ENCODE data around the gene GPS2.

GPS2 gene

DNA sequence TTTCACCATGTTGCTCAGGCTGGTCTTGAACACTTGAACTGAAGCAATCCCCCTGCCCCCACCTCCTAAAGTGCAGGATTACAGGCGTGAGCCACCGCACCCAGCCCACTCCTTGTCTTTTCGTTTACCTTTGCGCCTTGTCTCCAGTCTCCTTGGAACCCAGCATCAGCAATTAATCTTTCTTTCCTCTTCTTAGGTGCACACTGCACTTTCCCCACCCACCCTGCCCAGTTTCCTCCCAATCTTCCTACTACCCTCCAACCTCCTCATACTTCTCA lies 51.4 kb downstream of the GPS2 start:
- Histone ChIP-seq H3K4me2 (ENCODE audit: low read length) (no peak overlapping the region), H3K36me3 (replicated peaks; ENCODE audit: low read depth, low read length) (no peaks in the 10 kb centered on the region), H3K27ac (ENCODE audit: low read length) (no peak overlapping the region), H3K79me2 (ENCODE audit: low read length) (no peaks in the 10 kb centered on the region), H4K20me1 (ENCODE audit: insufficient read depth, low read length) (no peaks in the 10 kb centered on the region), H3K27me3 (ENCODE audit: low read depth, low read length) (no peaks in the 10 kb centered on the region), H3K9ac (ENCODE audit: low read length) (no peak overlapping the region), H2AFZ (ENCODE audit: low read depth, low read length) (no peak overlapping the region), H3K4me1 (ENCODE audit: low read length) (0 out of 2 replicates have a peak, but pooled peaks cover 2% of the 10 kb centered on the region), H3K4me3 (ENCODE audit: low read length) (no peak overlapping the region), H3K9me3 (ENCODE audit: insufficient read depth, low read length) (no peaks in the 10 kb centered on the region)
- TF ChIP-seq, protein P1, sequence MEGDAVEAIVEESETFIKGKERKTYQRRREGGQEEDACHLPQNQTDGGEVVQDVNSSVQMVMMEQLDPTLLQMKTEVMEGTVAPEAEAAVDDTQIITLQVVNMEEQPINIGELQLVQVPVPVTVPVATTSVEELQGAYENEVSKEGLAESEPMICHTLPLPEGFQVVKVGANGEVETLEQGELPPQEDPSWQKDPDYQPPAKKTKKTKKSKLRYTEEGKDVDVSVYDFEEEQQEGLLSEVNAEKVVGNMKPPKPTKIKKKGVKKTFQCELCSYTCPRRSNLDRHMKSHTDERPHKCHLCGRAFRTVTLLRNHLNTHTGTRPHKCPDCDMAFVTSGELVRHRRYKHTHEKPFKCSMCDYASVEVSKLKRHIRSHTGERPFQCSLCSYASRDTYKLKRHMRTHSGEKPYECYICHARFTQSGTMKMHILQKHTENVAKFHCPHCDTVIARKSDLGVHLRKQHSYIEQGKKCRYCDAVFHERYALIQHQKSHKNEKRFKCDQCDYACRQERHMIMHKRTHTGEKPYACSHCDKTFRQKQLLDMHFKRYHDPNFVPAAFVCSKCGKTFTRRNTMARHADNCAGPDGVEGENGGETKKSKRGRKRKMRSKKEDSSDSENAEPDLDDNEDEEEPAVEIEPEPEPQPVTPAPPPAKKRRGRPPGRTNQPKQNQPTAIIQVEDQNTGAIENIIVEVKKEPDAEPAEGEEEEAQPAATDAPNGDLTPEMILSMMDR (IDR thresholded peaks at IDR 0.05; ENCODE audit: low read depth, low read length) = no peak
- no peak for TF ChIP-seq EZH2phosphoT487 (IDR thresholded peaks at IDR 0.05; ENCODE audit: low read depth)

DNA sequence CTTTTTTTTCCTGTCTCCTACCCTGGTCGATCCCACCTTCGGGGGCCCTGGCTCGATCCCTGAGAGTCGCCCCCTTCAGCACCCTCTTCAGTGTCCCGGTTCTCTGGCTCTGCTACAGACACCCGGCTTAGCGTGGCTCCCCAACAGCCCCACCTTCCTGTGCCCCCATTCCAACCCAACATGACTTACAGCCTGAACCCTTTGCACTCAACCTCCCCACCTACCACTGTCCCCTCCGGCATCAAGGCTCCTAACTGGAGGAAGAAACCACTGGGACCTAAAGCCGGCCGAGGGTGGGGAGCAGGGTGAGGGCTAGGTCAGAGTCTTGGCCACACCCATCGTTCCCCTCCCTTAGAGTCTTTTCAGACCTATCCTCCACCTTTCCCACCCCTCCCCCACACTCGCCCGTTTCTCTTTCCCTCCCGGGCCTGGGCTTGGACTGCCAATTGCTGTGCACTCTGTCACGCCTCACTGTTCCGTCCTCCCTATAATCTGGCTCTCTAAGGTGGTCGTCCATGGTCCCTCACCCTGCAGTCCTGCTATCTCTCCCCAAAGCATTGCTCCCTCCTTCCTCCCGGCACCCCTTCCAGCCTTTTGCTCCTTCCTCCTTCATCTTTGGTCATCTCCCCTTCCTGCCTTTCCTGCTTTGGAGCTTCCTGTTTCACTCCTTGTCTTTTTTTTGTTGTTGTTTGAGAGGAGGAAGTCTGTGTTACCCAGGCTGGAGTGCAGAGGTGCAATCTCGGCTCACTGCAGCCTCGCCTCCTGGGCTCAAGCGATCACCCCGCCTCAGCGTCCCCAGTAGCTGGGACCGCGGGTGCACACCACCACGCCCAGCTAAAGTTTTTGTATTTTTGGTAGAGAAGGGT lies 52.0 kb downstream of the GPS2 start:
- H3K27me3 ChIP-seq (ENCODE audit: low read depth, low read length) = no peaks in the 10 kb centered on the region
- 0 out of 2 replicates have a peak, but pooled peaks cover 2% of the 10 kb centered on the region for H3K4me1 ChIP-seq (ENCODE audit: low read length)
- H3K9ac ChIP-seq (ENCODE audit: low read length) = no peak overlapping the region
- 0 out of 2 replicates have a peak overlapping the region, but pooled peaks have one; percentile 26 for H3K4me3 ChIP-seq (ENCODE audit: low read length)
- H3K9me3 ChIP-seq (ENCODE audit: insufficient read depth, low read length) = no peaks in the 10 kb centered on the region
- H3K36me3 ChIP-seq (replicated peaks; ENCODE audit: low read depth, low read length) = no peaks in the 10 kb centered on the region
- TF ChIP-seq, protein P1 (IDR thresholded peaks at IDR 0.05; ENCODE audit: low read depth, low read length) = no peak
- TF ChIP-seq EZH2phosphoT487 (IDR thresholded peaks at IDR 0.05; ENCODE audit: low read depth) = no peak
- H4K20me1 ChIP-seq (ENCODE audit: insufficient read depth, low read length) = no peaks in the 10 kb centered on the region
- peak overlapping the region; percentile 40; the same call in 1 of the 2 replicates for H2AFZ ChIP-seq (ENCODE audit: low read depth, low read length)
- H3K4me2 ChIP-seq (ENCODE audit: low read length) = peak overlapping the region; percentile 48
- H3K79me2 ChIP-seq (ENCODE audit: low read length) = no peaks in the 10 kb centered on the region
- no peak overlapping the region for H3K27ac ChIP-seq (ENCODE audit: low read length)

Measured in OCI-LY3 (cell line).